Trophoblast cell (in vitro differentiated cells and primary cell): ENCODE measurements around the gene RGL2.

ENCODE experiments used
- DNase-seq, 2 donors: peaks; one replicate each; pipeline ENCODE4 v3.0.0-alpha.2; 2016
- H2AFZ ChIP-seq: 2 replicates; pipeline ENCODE4 v1.6.1; 2013; ENCODE audit warnings: low read length, moderate library complexity, mild to moderate bottlenecking; ENCODE audit not compliant: insufficient read depth, poor library complexity
- H2AK5ac ChIP-seq: 2 replicates; pipeline ENCODE4 v1.6.1; 2013; ENCODE audit warnings: mild to moderate bottlenecking, low read length
- H2BK120ac ChIP-seq: 2 replicates; pipeline ENCODE4 v1.6.1; 2013; ENCODE audit warnings: low read length, mild to moderate bottlenecking, moderate library complexity; ENCODE audit not compliant: insufficient read depth, poor library complexity
- H2BK12ac ChIP-seq: 2 replicates; pipeline ENCODE4 v1.6.1; 2013; ENCODE audit warnings: mild to moderate bottlenecking, low read length, moderate library complexity
- H2BK5ac ChIP-seq: 2 replicates; pipeline ENCODE4 v1.6.1; 2013; ENCODE audit warnings: low read length, low read depth, moderate library complexity, mild to moderate bottlenecking; ENCODE audit not compliant: poor library complexity
- H3K14ac ChIP-seq: 2 replicates; pipeline ENCODE4 v1.6.1; 2013; ENCODE audit warnings: mild to moderate bottlenecking, low read length
- H3K18ac ChIP-seq: 2 replicates; pipeline ENCODE4 v1.6.1; 2013; ENCODE audit warnings: mild to moderate bottlenecking, low read length
- H3K23ac ChIP-seq: 2 replicates; pipeline ENCODE4 v1.6.1; 2013; ENCODE audit warnings: low read length
- H3K27ac ChIP-seq: 2 replicates; pipeline ENCODE4 v1.5.1; 2013; ENCODE audit warnings: low read depth, mild to moderate bottlenecking, inconsistent platforms, low read length, moderate library complexity
- H3K27me3 ChIP-seq: 2 replicates; pipeline ENCODE4 v1.6.1; 2013; ENCODE audit warnings: inconsistent platforms, mild to moderate bottlenecking, low read length, moderate library complexity; ENCODE audit not compliant: insufficient read depth
- H3K36me3 ChIP-seq, 2 experiments: 1 replicate in 1 of 2; 2 replicates in 1 of 2; pipeline ENCODE4 v1.6.1; 2013; ENCODE audit warnings: low read length in 2 of 2, mild to moderate bottlenecking in 2 of 2, moderate library complexity in 1 of 2; ENCODE audit not compliant: insufficient read depth in 2 of 2, control insufficient read depth in 1 of 2
- H3K4ac ChIP-seq: 2 replicates; pipeline ENCODE4 v1.6.1; 2013; ENCODE audit warnings: low read depth, mild to moderate bottlenecking, low read length, moderate library complexity
- H3K4me1 ChIP-seq, 2 experiments: 1 replicate in 1 of 2; 2 replicates in 1 of 2; pipeline ENCODE4 v1.6.1; 2013; ENCODE audit warnings: low read length in 2 of 2, mild to moderate bottlenecking in 2 of 2, moderate library complexity in 1 of 2; ENCODE audit not compliant: insufficient read depth in 2 of 2, control insufficient read depth in 1 of 2
- H3K4me2 ChIP-seq: 2 replicates; pipeline ENCODE4 v1.6.1; 2013; ENCODE audit warnings: inconsistent platforms, mild to moderate bottlenecking, low read length, moderate library complexity
- H3K4me3 ChIP-seq: 2 replicates; pipeline ENCODE4 v1.5.1; 2013; ENCODE audit warnings: mild to moderate bottlenecking, low read depth, low read length, inconsistent platforms
- H3K79me1 ChIP-seq: one replicate; pipeline ENCODE4 v1.6.1; 2013; ENCODE audit warnings: low read length
- H3K79me2 ChIP-seq: 2 replicates; pipeline ENCODE4 v1.6.1; 2013; ENCODE audit warnings: low read length, mild to moderate bottlenecking; ENCODE audit not compliant: control insufficient read depth, insufficient read depth, poor library complexity
- H3K9ac ChIP-seq: 2 replicates; pipeline ENCODE4 v1.6.1; 2013; ENCODE audit warnings: mild to moderate bottlenecking, low read length
- H3K9me3 ChIP-seq: 2 replicates; pipeline ENCODE4 v1.6.1; 2013; ENCODE audit warnings: low read depth, mild to moderate bottlenecking, control low read depth, inconsistent platforms, low read length; ENCODE audit not compliant: insufficient read depth
- H4K12ac ChIP-seq: 2 replicates; pipeline ENCODE4 v1.6.1; 2013; ENCODE audit warnings: low read depth, mild to moderate bottlenecking, low read length, moderate library complexity
- H4K8ac ChIP-seq: 2 replicates; pipeline ENCODE4 v1.6.1; 2013; ENCODE audit warnings: low read depth, mild to moderate bottlenecking, low read length, moderate library complexity
- H4K91ac ChIP-seq: one replicate; pipeline ENCODE4 v1.6.1; 2013; ENCODE audit warnings: low read depth, mild to moderate bottlenecking, low read length, moderate library complexity
- WGBS: extraction: QIAGEN DNeasy Blood & Tissue Kit; methylation state at CpG from one replicate; pipeline ENCODE4 v1.1.7; 2013; ENCODE audit warnings: missing lambda C conversion rate; ENCODE audit not compliant: insufficient read length, insufficient coverage; ENCODE audit errors: extremely low coverage; 5-methylcytosine and 5-hydroxymethylcytosine counted together

The RGL2 gene

GRCh38 chr6:33294086-33294823 lies 4.5 kb downstream of the RGL2 start:
- no peak overlapping the region for H3K9ac ChIP-seq
- H4K8ac ChIP-seq: no peak overlapping the region
- peak overlapping the region; percentile 49 for H3K18ac ChIP-seq
- no peak overlapping the region for H4K12ac ChIP-seq
- H3K79me1 ChIP-seq: peaks cover 23% of the 10 kb centered on the region
- H3K27me3 ChIP-seq: no peaks in the 10 kb centered on the region
- no peak overlapping the region for H2AK5ac ChIP-seq
- H3K9me3 ChIP-seq: peaks cover 1% of the 10 kb centered on the region
- H3K14ac ChIP-seq: no peak overlapping the region
- no CpG with 5 or more reads among the region's 10 CpGs for WGBS
- no peak overlapping the region for H2BK12ac ChIP-seq
- peaks cover 39 to 49% of the 10 kb centered on the region in 2 experiments for H3K36me3 ChIP-seq
- no peak for DNase-seq
- H4K91ac ChIP-seq: no peak overlapping the region
- peaks cover 22% of the 10 kb centered on the region for H3K79me2 ChIP-seq
- no peak overlapping the region for H3K23ac ChIP-seq
- H2BK120ac ChIP-seq: no peak overlapping the region
- H2BK5ac ChIP-seq: no peak overlapping the region
- H2AFZ ChIP-seq: no peak overlapping the region
- H3K4me3 ChIP-seq: no peak overlapping the region
- H3K4ac ChIP-seq: peak overlapping the region; percentile 19
- no peak overlapping the region for H3K27ac ChIP-seq
- no peak overlapping the region for H3K4me2 ChIP-seq
- H3K4me1 ChIP-seq: peaks cover 11 to 22% of the 10 kb centered on the region in 2 experiments

GRCh38 chr6:33292996-33293682 lies 5.6 kb downstream of the RGL2 start:
- Histone ChIP-seq H3K4ac (no peak overlapping the region), H3K79me2 (peaks cover 19% of the 10 kb centered on the region), H3K9ac (no peak overlapping the region), H3K23ac (no peak overlapping the region), H2BK12ac (no peak overlapping the region), H2BK120ac (no peak overlapping the region), H4K91ac (no peak overlapping the region), H3K36me3 (peaks cover 39 to 49% of the 10 kb centered on the region in 2 experiments), H3K4me1 (peaks cover 15 to 26% of the 10 kb centered on the region in 2 experiments), H2BK5ac (no peak overlapping the region), H3K27me3 (no peaks in the 10 kb centered on the region), H3K9me3 (peaks cover 1% of the 10 kb centered on the region), H3K4me2 (no peak overlapping the region), H3K4me3 (no peak overlapping the region), H4K8ac (no peak overlapping the region), H2AK5ac (no peak overlapping the region), H2AFZ (no peak overlapping the region), H3K27ac (no peak overlapping the region), H3K79me1 (peaks cover 16% of the 10 kb centered on the region), H4K12ac (no peak overlapping the region), H3K18ac (no peak overlapping the region), H3K14ac (no peak overlapping the region)
- DNase-seq: no peak
- no CpG with 5 or more reads among the region's 16 CpGs for WGBS

- no peaks in the 10 kb centered on the region for H3K27me3 ChIP-seq
- no peak overlapping the region for H2BK5ac ChIP-seq
- H2AK5ac ChIP-seq: no peak overlapping the region
- no peak overlapping the region for H3K23ac ChIP-seq
- no CpG with 5 or more reads among the region's 7 CpGs for WGBS
- no peak for DNase-seq
- peak overlapping the region; percentile 34 for H3K9ac ChIP-seq
- H3K4me2 ChIP-seq: peak overlapping the region; percentile 92
- peaks cover 2% of the 10 kb centered on the region for H3K9me3 ChIP-seq
- H3K36me3 ChIP-seq: peaks cover 46 to 56% of the 10 kb centered on the region in 2 experiments
- peak overlapping the region; percentile 6 for H4K12ac ChIP-seq
- H3K27ac ChIP-seq: no peak overlapping the region
- H3K4me3 ChIP-seq: no peak overlapping the region
- H3K4ac ChIP-seq: peak overlapping the region; percentile 2
- H4K91ac ChIP-seq: no peak overlapping the region
- peaks cover 10 to 16% of the 10 kb centered on the region in 2 experiments for H3K4me1 ChIP-seq
- H3K18ac ChIP-seq: no peak overlapping the region
- no peak overlapping the region for H3K14ac ChIP-seq
- no peak overlapping the region for H2BK12ac ChIP-seq
- H4K8ac ChIP-seq: peak overlapping the region; percentile 1
- H2BK120ac ChIP-seq: no peak overlapping the region
- peaks cover 8% of the 10 kb centered on the region for H3K79me2 ChIP-seq
- H2AFZ ChIP-seq: no peak overlapping the region
- H3K79me1 ChIP-seq: peaks cover 6% of the 10 kb centered on the region
Observed at GRCh38 chr6:33290459-33290858, 8.3 kb downstream of the RGL2 start.

GRCh38 chr6:33289784-33290315 lies 8.9 kb downstream of the RGL2 start:
- peak overlapping the region; percentile 81 for H4K12ac ChIP-seq
- no CpG with 5 or more reads among the region's 14 CpGs for WGBS
- H2BK120ac ChIP-seq: peak overlapping the region; percentile 36
- H3K4me3 ChIP-seq: peak overlapping the region; percentile 89
- peak in 1 of 2 donors; percentile 30 for DNase-seq
- peak overlapping the region; percentile 79 for H2AFZ ChIP-seq
- H3K9me3 ChIP-seq: peaks cover 2% of the 10 kb centered on the region
- peak overlapping the region; percentile 57 for H3K18ac ChIP-seq
- H3K4ac ChIP-seq: peak overlapping the region; percentile 69
- H3K27me3 ChIP-seq: no peaks in the 10 kb centered on the region
- peak overlapping the region; percentile 82 for H3K14ac ChIP-seq
- H3K27ac ChIP-seq: peak overlapping the region; percentile 5
- peak overlapping the region; percentile 94 for H3K9ac ChIP-seq
- H3K4me1 ChIP-seq: peaks cover 10 to 16% of the 10 kb centered on the region in 2 experiments
- no peak overlapping the region for H3K23ac ChIP-seq
- no peak overlapping the region for H2BK12ac ChIP-seq
- peaks cover 42 to 55% of the 10 kb centered on the region in 2 experiments for H3K36me3 ChIP-seq
- H3K79me2 ChIP-seq: peaks cover 6% of the 10 kb centered on the region
- H4K91ac ChIP-seq: peak overlapping the region; percentile 55
- peak overlapping the region; percentile 92 for H3K4me2 ChIP-seq
- peak overlapping the region; percentile 85 for H4K8ac ChIP-seq
- H2AK5ac ChIP-seq: peak overlapping the region; percentile 49
- peak overlapping the region; percentile 70 for H2BK5ac ChIP-seq
- H3K79me1 ChIP-seq: peaks cover 6% of the 10 kb centered on the region
